H9 (cell line): ENCODE results near the gene YPEL1. TPM values are rescaled to one million over a fixed set of nuclear protein-coding genes. Genes with fewer than 3 reads are reported as not detected.

Experiments used
- DNase-seq: peaks from one replicate; pipeline ENCODE4 v3.0.0-alpha.2; 2017
- H2AFZ ChIP-seq: one replicate; pipeline ENCODE4 v1.6.1; 2013; ENCODE audit warnings: mild to moderate bottlenecking, low read length, control low read depth, moderate library complexity
- H2AK5ac ChIP-seq: 2 replicates; pipeline ENCODE4 v1.6.1; 2013; ENCODE audit warnings: low read length, control low read depth, mixed read lengths; ENCODE audit not compliant: insufficient read length
- H2BK120ac ChIP-seq: one replicate; pipeline ENCODE4 v1.6.1; 2013; ENCODE audit warnings: low read depth, mild to moderate bottlenecking, low read length, control low read depth, inconsistent platforms; ENCODE audit not compliant: poor library complexity, severe bottlenecking
- H2BK12ac ChIP-seq: 2 replicates; pipeline ENCODE4 v1.6.1; 2013; ENCODE audit warnings: low read length, control low read depth, mixed read lengths, low read depth; ENCODE audit not compliant: insufficient read length
- H2BK15ac ChIP-seq: 2 replicates; pipeline ENCODE4 v1.6.1; 2013; ENCODE audit warnings: low read depth, low read length, control low read depth
- H2BK20ac ChIP-seq: one replicate; pipeline ENCODE4 v1.6.1; 2013; ENCODE audit warnings: low read depth, mild to moderate bottlenecking, low read length, control low read depth, inconsistent platforms; ENCODE audit not compliant: poor library complexity, severe bottlenecking
- H2BK5ac ChIP-seq: 2 replicates; pipeline ENCODE4 v1.6.1; 2013; ENCODE audit warnings: low read length, control low read depth, mixed read lengths; ENCODE audit not compliant: insufficient read length
- H3K14ac ChIP-seq: 2 replicates; pipeline ENCODE4 v1.6.1; 2013; ENCODE audit warnings: low read length, control low read depth; ENCODE audit not compliant: insufficient read depth
- H3K18ac ChIP-seq: 2 replicates; pipeline ENCODE4 v1.6.1; 2013; ENCODE audit warnings: low read depth, mild to moderate bottlenecking, mixed read lengths, low read length, control low read depth; ENCODE audit not compliant: insufficient read length
- H3K23ac ChIP-seq: 2 replicates; pipeline ENCODE4 v1.6.1; 2013; ENCODE audit warnings: low read length, control low read depth, mixed read lengths, low read depth; ENCODE audit not compliant: insufficient read length
- H3K23me2 ChIP-seq: 2 replicates; pipeline ENCODE4 v1.6.1; 2013; ENCODE audit warnings: low read depth, mild to moderate bottlenecking, mixed read lengths, low read length, control low read depth; ENCODE audit not compliant: insufficient read length, poor library complexity, severe bottlenecking
- H3K27ac ChIP-seq: 2 replicates; pipeline ENCODE4 v1.5.1; 2013; ENCODE audit warnings: low read length, control low read depth, mixed read lengths, low read depth; ENCODE audit not compliant: insufficient read length
- H3K27me3 ChIP-seq: 2 replicates; pipeline ENCODE4 v1.6.1; 2013; ENCODE audit warnings: low read length, control low read depth, inconsistent platforms; ENCODE audit not compliant: insufficient read depth
- H3K4ac ChIP-seq: 2 replicates; pipeline ENCODE4 v1.6.1; 2013; ENCODE audit warnings: low read depth, mild to moderate bottlenecking, control low read depth, inconsistent platforms, low read length, moderate library complexity
- H3K4me1 ChIP-seq: 2 replicates; pipeline ENCODE4 v1.6.1; 2013; ENCODE audit warnings: low read length, control low read depth, inconsistent platforms; ENCODE audit not compliant: insufficient read depth
- H3K4me2 ChIP-seq: 2 replicates; pipeline ENCODE4 v1.6.1; 2013; ENCODE audit warnings: low read length, control low read depth, mixed read lengths; ENCODE audit not compliant: insufficient read length, insufficient read depth
- H3K56ac ChIP-seq: 2 replicates; pipeline ENCODE4 v1.6.1; 2013; ENCODE audit warnings: low read depth, mild to moderate bottlenecking, mixed read lengths, low read length, control low read depth; ENCODE audit not compliant: insufficient read length
- H3K79me1 ChIP-seq: 2 replicates; pipeline ENCODE4 v1.6.1; 2013; ENCODE audit warnings: low read depth, mild to moderate bottlenecking, moderate library complexity, low read length, control low read depth, inconsistent platforms; ENCODE audit not compliant: insufficient read depth, poor library complexity, severe bottlenecking
- H3K79me2 ChIP-seq: 2 replicates; pipeline ENCODE4 v1.6.1; 2013; ENCODE audit warnings: low read length, control low read depth, inconsistent platforms; ENCODE audit not compliant: insufficient read depth
- H3K9ac ChIP-seq: 2 replicates; pipeline ENCODE4 v1.6.1; 2013; ENCODE audit warnings: low read length, control low read depth, mixed read lengths; ENCODE audit not compliant: insufficient read length; ENCODE audit errors: extremely low read depth
- H3K9me3 ChIP-seq: one replicate; pipeline ENCODE4 v1.6.1; 2013; ENCODE audit warnings: low read depth, low read length, inconsistent platforms; ENCODE audit not compliant: control insufficient read depth
- H3T11ph ChIP-seq: one replicate; pipeline ENCODE4 v1.6.1; 2013; ENCODE audit warnings: mild to moderate bottlenecking, low read length, control low read depth, inconsistent platforms
- H4K20me1 ChIP-seq: one replicate; pipeline ENCODE4 v1.6.1; 2013; ENCODE audit not compliant: control insufficient read depth, insufficient read length, insufficient read depth
- H4K5ac ChIP-seq: 2 replicates; pipeline ENCODE4 v1.6.1; 2013; ENCODE audit warnings: low read depth, mild to moderate bottlenecking, mixed read lengths, low read length, control low read depth; ENCODE audit not compliant: insufficient read length
- H4K8ac ChIP-seq: replicated peaks from 2 replicates; pipeline ENCODE4 v1.6.1; 2013; ENCODE audit warnings: low read length, control low read depth, mixed read lengths, low read depth; ENCODE audit not compliant: insufficient read length
- H4K91ac ChIP-seq: 2 replicates; pipeline ENCODE4 v1.6.1; 2013; ENCODE audit warnings: low read depth, mild to moderate bottlenecking, moderate library complexity, mixed read lengths, low read length, control low read depth; ENCODE audit not compliant: insufficient read length
- H3K27ac Mint-ChIP-seq, 3 experiments: 2 replicates in 2 of 3; 3 replicates in 1 of 3; pipeline ENCODE4 v1.8.0; 2020 to 2021; ENCODE audit warnings: mixed read lengths in 3 of 3, mild to moderate bottlenecking in 1 of 3, moderate library complexity in 1 of 3
- H3K27me3 Mint-ChIP-seq: 2 replicates; pipeline ENCODE4 v1.8.0; 2021; ENCODE audit warnings: low read depth, mild to moderate bottlenecking, moderate library complexity, mixed read lengths
- H3K36me3 Mint-ChIP-seq, 3 experiments: 2 replicates in 2 of 3; 3 replicates in 1 of 3; pipeline ENCODE4 v1.8.0; 2020 to 2021; ENCODE audit warnings: low read depth in 3 of 3, mixed read lengths in 3 of 3; ENCODE audit not compliant: insufficient read depth in 1 of 3
- H3K4me1 Mint-ChIP-seq, 2 experiments: 2 replicates each; pipeline ENCODE4 v1.8.0; 2020; ENCODE audit warnings: mixed read lengths in 2 of 2
- H3K4me3 Mint-ChIP-seq, 2 experiments: 2 replicates in 1 of 2; 3 replicates in 1 of 2; pipeline ENCODE4 v1.8.0; 2020 to 2021; ENCODE audit warnings: mild to moderate bottlenecking in 2 of 2, mixed read lengths in 2 of 2, moderate library complexity in 1 of 2
- H3K9me3 Mint-ChIP-seq, 2 experiments: 2 replicates in 1 of 2; 3 replicates in 1 of 2; pipeline ENCODE4 v1.8.0; 2020; ENCODE audit warnings: mild to moderate bottlenecking in 2 of 2, mixed read lengths in 2 of 2, moderate library complexity in 1 of 2
- WGBS: extraction: QIAGEN DNeasy Blood & Tissue Kit; methylation state at CpG from one replicate; pipeline ENCODE4 v1.1.7; 2013; ENCODE audit warnings: missing lambda C conversion rate, low lambda C conversion rate, mixed read lengths; ENCODE audit not compliant: insufficient read length; ENCODE audit errors: extremely low coverage; 5-methylcytosine and 5-hydroxymethylcytosine counted together
- total RNA-seq: library from RNA; stranded (reverse); gene quantifications from 2 replicates; pipeline ENCODE4 v1.2.1, GENCODE V29; 2021
- TF ChIP-seq, protein P1 (sequence below): fragments of 200-600 bp; sonication (generic); conservative IDR thresholded peaks from 3 replicates; pipeline ENCODE4 v1.8.0; 2021; ENCODE audit warnings: antibody characterized with exemption, mild to moderate bottlenecking

Gene YPEL1
- total RNA-seq, 1 experiment from 2014 or later = 5.4 TPM

DNA sequence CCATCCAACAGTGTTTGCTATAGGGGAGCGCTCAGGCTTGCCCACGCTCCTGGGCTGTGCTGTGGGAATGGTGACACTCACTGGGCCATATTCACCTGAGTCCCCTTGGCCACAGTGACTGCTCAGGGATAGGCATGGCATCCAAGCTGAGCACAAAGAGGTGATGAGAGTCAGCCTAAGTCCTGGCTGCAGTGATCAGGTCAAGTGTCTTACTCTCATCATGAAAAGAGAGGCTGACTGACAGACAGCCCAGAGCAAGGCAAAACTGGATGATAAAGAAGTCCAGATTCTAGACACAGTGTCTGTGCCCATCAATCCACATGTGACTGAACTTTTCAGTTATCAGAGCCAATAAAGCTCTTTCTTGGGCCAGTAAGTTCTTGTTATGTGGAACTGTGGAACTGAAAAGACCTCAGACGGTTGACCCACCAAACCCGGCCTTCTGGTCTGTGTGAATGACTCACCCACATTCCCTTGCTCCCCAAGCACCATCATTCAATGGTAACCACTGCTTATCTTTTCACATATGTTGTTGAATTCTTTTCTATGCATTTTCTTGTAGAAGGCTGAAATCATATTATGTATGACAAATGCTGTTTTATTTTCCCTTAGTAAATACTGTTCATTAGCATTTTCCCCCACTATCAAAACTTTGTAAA, 43.2 kb upstream of the YPEL1 start:
- no peaks in the 10 kb centered on the region for H4K20me1 ChIP-seq
- H3K4me1 ChIP-seq = no peaks in the 10 kb centered on the region
- H3K27ac Mint-ChIP-seq = peak overlapping the region in 1 of 3 experiments; percentile 75; a peak in 2 of 7 replicates
- peak overlapping the region; percentile 3; the same call in 1 of the 2 replicates for H2BK15ac ChIP-seq
- H3K36me3 Mint-ChIP-seq = peaks cover 10 to 41% (median 20%) of the 10 kb centered on the region in 3 experiments; a peak in 6 of 7 replicates
- H3K79me2 ChIP-seq = no peaks in the 10 kb centered on the region
- no peak overlapping the region for H2AK5ac ChIP-seq
- H4K8ac ChIP-seq = no peak overlapping the region
- H3K23me2 ChIP-seq = no peaks in the 10 kb centered on the region
- no peak overlapping the region for H3K23ac ChIP-seq
- no peak overlapping the region for H2AFZ ChIP-seq
- no peaks in the 10 kb centered on the region for H3K79me1 ChIP-seq
- no peak for DNase-seq
- H3K27ac ChIP-seq = no peak overlapping the region
- H3K4me1 Mint-ChIP-seq = no peaks in the 10 kb centered on the region
- H3K56ac ChIP-seq = no peak overlapping the region
- H2BK12ac ChIP-seq = no peak overlapping the region
- no peak overlapping the region for H3T11ph ChIP-seq
- H3K18ac ChIP-seq = no peak overlapping the region
- no peak overlapping the region for H3K4ac ChIP-seq
- no peaks in the 10 kb centered on the region for H3K9me3 Mint-ChIP-seq
- H3K4me3 Mint-ChIP-seq = no peak overlapping the region
- H3K9me3 ChIP-seq = no peaks in the 10 kb centered on the region
- H2BK120ac ChIP-seq = no peak overlapping the region
- TF ChIP-seq, protein P1, sequence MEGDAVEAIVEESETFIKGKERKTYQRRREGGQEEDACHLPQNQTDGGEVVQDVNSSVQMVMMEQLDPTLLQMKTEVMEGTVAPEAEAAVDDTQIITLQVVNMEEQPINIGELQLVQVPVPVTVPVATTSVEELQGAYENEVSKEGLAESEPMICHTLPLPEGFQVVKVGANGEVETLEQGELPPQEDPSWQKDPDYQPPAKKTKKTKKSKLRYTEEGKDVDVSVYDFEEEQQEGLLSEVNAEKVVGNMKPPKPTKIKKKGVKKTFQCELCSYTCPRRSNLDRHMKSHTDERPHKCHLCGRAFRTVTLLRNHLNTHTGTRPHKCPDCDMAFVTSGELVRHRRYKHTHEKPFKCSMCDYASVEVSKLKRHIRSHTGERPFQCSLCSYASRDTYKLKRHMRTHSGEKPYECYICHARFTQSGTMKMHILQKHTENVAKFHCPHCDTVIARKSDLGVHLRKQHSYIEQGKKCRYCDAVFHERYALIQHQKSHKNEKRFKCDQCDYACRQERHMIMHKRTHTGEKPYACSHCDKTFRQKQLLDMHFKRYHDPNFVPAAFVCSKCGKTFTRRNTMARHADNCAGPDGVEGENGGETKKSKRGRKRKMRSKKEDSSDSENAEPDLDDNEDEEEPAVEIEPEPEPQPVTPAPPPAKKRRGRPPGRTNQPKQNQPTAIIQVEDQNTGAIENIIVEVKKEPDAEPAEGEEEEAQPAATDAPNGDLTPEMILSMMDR = no peak
- WGBS = no CpG with 5 or more reads among the region's 4 CpGs
- H2BK20ac ChIP-seq = no peak overlapping the region
- H3K4me2 ChIP-seq = no peak overlapping the region
- no peak overlapping the region for H3K9ac ChIP-seq
- no peak overlapping the region for H4K91ac ChIP-seq
- no peaks in the 10 kb centered on the region for H3K27me3 ChIP-seq
- no peaks in the 10 kb centered on the region for H3K27me3 Mint-ChIP-seq
- no peak overlapping the region for H4K5ac ChIP-seq
- no peak overlapping the region for H2BK5ac ChIP-seq
- no peak overlapping the region; the same call in 1 of the 2 replicates for H3K14ac ChIP-seq
